ENCODE measurements around the gene NUDT9.

- TF ChIP-seq CTCF (IDR thresholded peaks at IDR 0.05) (no peak), POLR2A (IDR thresholded peaks at IDR 0.05) (no peak)
Observed at GRCh38 chr4:87490664-87491369, 68.4 kb downstream of the NUDT9 start.

Measured in esophagus squamous epithelium (tissue), 4 donors.